NT2/D1 (cell line): Measurements from ENCODE around the gene SMARCC2.
"Not testable (repeated sequence)": the region's sequence is repeated elsewhere in the genome, so short reads cannot be mapped to it uniquely, and the experiment has no call there.

Experiments used
- DNase-seq: peaks from one replicate; pipeline ENCODE4 v3.0.0-alpha.2; 2011; ENCODE audit warnings: low read depth, low spot score
- H3K27me3 ChIP-seq: 2 replicates; pipeline ENCODE4 v1.6.0; 2011; ENCODE audit warnings: mild to moderate bottlenecking; ENCODE audit not compliant: insufficient read length, insufficient read depth
- H3K36me3 ChIP-seq: 2 replicates; pipeline ENCODE4 v1.6.1; 2011; ENCODE audit warnings: mild to moderate bottlenecking, low read length, mixed read lengths; ENCODE audit not compliant: insufficient read depth, insufficient read length
- H3K4me1 ChIP-seq: 2 replicates; pipeline ENCODE4 v1.5.1; 2011; ENCODE audit not compliant: insufficient read depth, insufficient read length
- H3K4me3 ChIP-seq: 2 replicates; pipeline ENCODE4 v1.5.1; 2011; ENCODE audit warnings: low read depth; ENCODE audit not compliant: insufficient read length
- H3K9ac ChIP-seq: 2 replicates; pipeline ENCODE4 v1.6.0; 2011; ENCODE audit warnings: low read depth; ENCODE audit not compliant: insufficient read length
- H3K9me3 ChIP-seq: 2 replicates; pipeline ENCODE4 v1.5.1; 2011; ENCODE audit warnings: mild to moderate bottlenecking, low read length; ENCODE audit not compliant: insufficient read depth
- SUZ12 ChIP-seq: IDR thresholded peaks from 2 replicates; pipeline ENCODE4 v1.6.1; 2011; ENCODE audit not compliant: insufficient read length, insufficient read depth; ENCODE audit errors: extremely low read depth
- YY1 ChIP-seq: IDR thresholded peaks from 2 replicates; pipeline ENCODE4 v1.6.1; 2011; ENCODE audit not compliant: insufficient read length, insufficient read depth
- ZNF274 ChIP-seq: IDR thresholded peaks from 2 replicates; pipeline ENCODE4 v1.6.1; 2011; ENCODE audit warnings: mild to moderate bottlenecking, low read depth, low read length

The SMARCC2 gene

DNA sequence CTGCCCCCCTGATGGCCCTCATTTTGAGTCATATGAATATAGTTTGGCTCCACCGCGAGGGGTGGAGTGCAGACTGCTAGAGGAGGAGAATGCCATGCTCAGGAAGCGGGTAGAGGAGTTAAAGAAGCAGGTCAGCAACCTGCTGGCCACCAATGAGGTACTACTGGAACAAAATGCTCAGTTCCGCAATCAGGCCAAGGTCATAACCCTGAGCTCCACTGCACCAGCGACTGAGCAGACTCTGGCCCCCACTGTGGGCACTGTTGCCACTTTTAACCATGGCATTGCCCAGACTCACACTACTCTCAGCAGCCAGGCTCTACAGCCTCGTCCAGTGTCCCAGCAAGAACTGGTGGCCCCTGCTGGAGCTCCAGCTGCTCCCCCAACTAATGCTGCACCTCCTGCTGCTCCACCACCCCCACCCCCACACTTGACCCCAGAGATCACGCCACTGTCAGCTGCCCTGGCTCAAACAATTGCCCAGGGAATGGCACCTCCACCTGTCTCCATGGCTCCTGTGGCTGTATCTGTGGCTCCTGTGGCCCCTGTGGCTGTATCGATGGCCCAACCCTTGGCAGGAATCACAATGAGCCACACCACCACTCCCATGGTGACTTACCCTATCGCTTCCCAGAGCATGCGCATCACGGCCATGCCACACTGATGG is 67.9 kb downstream of the SMARCC2 start:
- Histone ChIP-seq H3K9me3 (no peaks in the 10 kb centered on the region), H3K9ac (no peak overlapping the region), H3K4me1 (no peaks in the 10 kb centered on the region), H3K36me3 (peaks cover 36% of the 10 kb centered on the region), H3K27me3 (no peaks in the 10 kb centered on the region), H3K4me3 (no peak overlapping the region)
- DNase-seq = no peak
- no peak for TF ChIP-seq SUZ12
- no peak for TF ChIP-seq YY1
- TF ChIP-seq ZNF274 = no peak

- Histone ChIP-seq H3K27me3 (no peaks in the 10 kb centered on the region), H3K4me3 (no peak overlapping the region), H3K4me1 (no peaks in the 10 kb centered on the region), H3K9me3 (no peaks in the 10 kb centered on the region), H3K9ac (no peak overlapping the region), H3K36me3 (peaks cover 36% of the 10 kb centered on the region)
- TF ChIP-seq ZNF274 (no peak), YY1 (no peak), SUZ12 (no peak)
- DNase-seq = no peak
Measured at GRCh38 chr12:56120158-56120846, 69.0 kb downstream of the SMARCC2 start.

DNA sequence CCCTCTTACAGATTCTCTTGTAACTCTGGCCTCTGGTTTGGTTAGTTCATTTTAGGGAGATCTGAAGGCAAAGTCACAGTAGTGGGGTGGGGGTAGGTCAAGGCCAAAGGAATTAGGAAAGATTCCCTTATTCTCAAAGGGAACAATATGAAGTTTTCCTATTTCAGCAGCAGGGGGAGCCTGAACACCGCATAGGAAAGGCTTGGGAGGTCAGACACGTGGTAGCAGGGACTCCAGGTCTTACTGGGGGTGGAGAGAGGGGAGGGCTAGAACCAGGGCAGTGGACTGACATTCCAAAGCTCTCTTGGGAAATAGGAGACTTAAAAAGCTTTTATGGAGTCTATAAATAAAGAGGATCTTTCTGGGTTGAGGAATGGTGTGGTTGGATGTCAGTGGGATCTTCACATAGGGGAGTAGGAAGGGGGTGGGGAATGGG is 69.9 kb downstream of the SMARCC2 start:
- Histone ChIP-seq H3K27me3 (no peaks in the 10 kb centered on the region), H3K9ac (peak overlapping the region; percentile 93), H3K36me3 (peaks cover 36% of the 10 kb centered on the region), H3K4me1 (no peaks in the 10 kb centered on the region), H3K4me3 (no peak overlapping the region), H3K9me3 (no peaks in the 10 kb centered on the region)
- peak; percentile 92 for DNase-seq
- TF ChIP-seq ZNF274 (no peak), SUZ12 (no peak), YY1 (no peak)

- H3K27me3 ChIP-seq = no peaks in the 10 kb centered on the region
- no peaks in the 10 kb centered on the region for H3K9me3 ChIP-seq
- no peaks in the 10 kb centered on the region for H3K4me1 ChIP-seq
- H3K4me3 ChIP-seq = peak overlapping the region; percentile 84
- H3K9ac ChIP-seq = peak overlapping the region; percentile 93
- TF ChIP-seq ZNF274 (no peak), SUZ12 (no peak), YY1 (no peak)
- H3K36me3 ChIP-seq = peaks cover 38% of the 10 kb centered on the region
- no peak for DNase-seq
Measured at GRCh38 chr12:56118688-56119357, 70.5 kb downstream of the SMARCC2 start.

DNA sequence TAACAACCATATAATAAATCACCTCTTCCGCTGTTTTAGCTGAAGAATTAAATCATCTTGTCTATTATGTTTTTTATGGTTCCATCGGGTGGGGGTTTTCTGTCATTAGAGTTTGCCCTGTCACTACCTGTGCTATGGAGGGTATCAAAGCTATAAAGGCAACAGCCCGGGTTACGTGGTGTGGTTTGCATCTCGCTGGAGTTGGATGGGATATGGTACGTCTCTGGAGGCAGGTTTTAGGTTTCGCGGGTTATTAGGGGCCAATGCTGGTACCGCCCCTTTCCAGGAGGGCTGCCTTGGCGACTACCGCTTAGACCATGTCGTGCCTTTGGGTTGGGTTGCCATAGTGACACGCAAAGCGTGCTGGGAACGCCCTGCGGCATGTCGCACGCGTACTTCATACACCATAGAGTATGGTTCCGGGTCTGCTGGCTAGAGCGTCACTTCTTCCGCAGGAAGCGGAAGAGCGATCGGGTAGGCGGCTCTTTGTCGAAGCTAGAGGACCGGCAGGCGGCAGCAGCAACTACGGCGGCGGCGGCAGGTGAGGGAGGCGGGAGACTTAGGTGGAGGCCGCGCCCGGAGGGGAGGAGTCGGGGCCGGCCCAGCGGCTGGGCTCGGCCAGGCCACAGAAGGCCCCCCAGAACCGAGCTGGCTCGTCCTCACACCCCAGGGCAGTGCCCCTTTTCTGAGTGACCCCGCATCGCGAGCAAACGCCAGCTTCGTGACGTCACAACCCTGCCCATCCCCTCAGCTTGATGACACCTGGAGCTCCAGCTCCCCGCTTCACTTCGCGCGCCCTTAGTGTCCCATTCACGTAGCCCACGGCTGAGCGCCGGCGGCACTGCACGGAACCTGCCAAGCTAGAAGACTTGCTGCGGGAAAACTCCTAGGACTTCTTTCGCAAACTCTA is 71.2 kb downstream of the SMARCC2 start, which contains the start of gene ZC3H10:
Gene ZC3H10, plus strand, starts transcription at position 489 of the 910 bp plus-strand sequence. CDS start 2,297 bp downstream, outside the sequence.
- Histone ChIP-seq H3K27me3 (no peaks in the 10 kb centered on the region), H3K4me1 (no peaks in the 10 kb centered on the region), H3K9me3 (no peaks in the 10 kb centered on the region), H3K36me3 (peaks cover 46% of the 10 kb centered on the region), H3K4me3 (peak within 1 kb of the TSS; percentile 91), H3K9ac (peak within 1 kb of the TSS; percentile 99)
- DNase-seq = peak; percentile 99
- TF ChIP-seq ZNF274 (no peak), SUZ12 (no peak), YY1 (no peak)

- Histone ChIP-seq H3K36me3 (peaks cover 54% of the 10 kb centered on the region), H3K9ac (peak overlapping the region; percentile 99), H3K4me3 (peak overlapping the region; percentile 91)
- H3K27me3 ChIP-seq, H3K4me1 ChIP-seq, H3K9me3 ChIP-seq, DNase-seq: not testable (repeated sequence)
Measured at GRCh38 chr12:56117082-56117706, 72.1 kb downstream of the SMARCC2 start.
